Activated B cell treated with CpG ODN at 0.5 μM for 24 hours (primary cell): ENCODE data around the gene TRIM15. TPM values are rescaled to one million over a fixed set of nuclear protein-coding genes. Genes with fewer than 3 reads are reported as not detected.
"Not testable (repeated sequence)": the region's sequence is repeated elsewhere in the genome, so short reads cannot be mapped to it uniquely, and the experiment has no call there.

ENCODE experiments used
- ATAC-seq: fragments of 200-7000 bp; cut with Tn5 transposase; one replicate; pipeline ENCODE4 v1.10.0; 2021; ENCODE audit warnings: low read depth, mild to moderate bottlenecking, moderate library complexity
- CTCF ChIA-PET: fragments of 350-600 bp; sonication (Branson Sonifier 250); formaldehyde crosslinking; loops from one replicate; lab custom pipeline; 2021; ENCODE audit warnings: antibody characterized with exemption; lab: Charles Lee
- POLR2A ChIA-PET: fragments of 350-600 bp; sonication (Branson Sonifier 250); formaldehyde crosslinking; loops from one replicate; lab custom pipeline; 2021; ENCODE audit warnings: antibody characterized with exemption; lab: Charles Lee
- DNase-seq: peaks from one replicate; pipeline ENCODE4 v3.0.0; 2022
- H3K27ac Mint-ChIP-seq: one replicate; pipeline ENCODE4 v1.8.0; 2020; ENCODE audit warnings: mixed read lengths
- H3K27me3 Mint-ChIP-seq: one replicate; pipeline ENCODE4 v1.8.0; 2021; ENCODE audit warnings: mixed read lengths
- H3K36me3 Mint-ChIP-seq: one replicate; pipeline ENCODE4 v1.8.0; 2021; ENCODE audit warnings: low read depth, mixed read lengths
- H3K4me1 Mint-ChIP-seq: one replicate; pipeline ENCODE4 v1.8.0; 2021; ENCODE audit warnings: mixed read lengths
- H3K4me3 Mint-ChIP-seq: one replicate; pipeline ENCODE4 v1.8.0; 2020; ENCODE audit warnings: mild to moderate bottlenecking, mixed read lengths
- H3K9me3 Mint-ChIP-seq: one replicate; pipeline ENCODE4 v1.8.0; 2020; ENCODE audit warnings: mixed read lengths
- CTCF ChIP-seq: fragments of 200-600 bp; IDR thresholded peaks from one replicate; pipeline ENCODE4 v1.8.0; 2022; ENCODE audit warnings: antibody characterized with exemption, mild to moderate bottlenecking
- intact Hi-C: fragments of 100-400 bp; cut with micrococcal nuclease; formaldehyde crosslinking; loops from one replicate; pipeline ENCODE4 v1.15.1; 2024
- total RNA-seq: library from RNA; stranded (reverse); gene quantifications from 2 replicates; pipeline ENCODE4 v1.2.3, GENCODE V29; 2022

The TRIM15 gene
- total RNA-seq, 1 donor from 2014 or later, result not detected

GRCh38 chr6:30136570-30137286 is 26.6 kb upstream of the TRIM15 start:
- H3K4me1 Mint-ChIP-seq, result no peaks in the 10 kb centered on the region
- H3K27me3 Mint-ChIP-seq, result peaks cover 42% of the 10 kb centered on the region
- intact Hi-C loops, result no loop called here
- no peak for DNase-seq
- POLR2A ChIA-PET, result interaction anchor here (0.5 kb wide), 1 partner anchor 722 kb away, joined by 5 read pairs; no protein-coding TSS in a partner anchor
- no peaks in the 10 kb centered on the region for H3K9me3 Mint-ChIP-seq
- no peak overlapping the region for H3K27ac Mint-ChIP-seq
- ATAC-seq, result no peak
- H3K36me3 Mint-ChIP-seq, result no peaks in the 10 kb centered on the region
- no peak overlapping the region for H3K4me3 Mint-ChIP-seq
- CTCF ChIA-PET, result no interaction called here
- TF ChIP-seq CTCF, result no peak

DNA sequence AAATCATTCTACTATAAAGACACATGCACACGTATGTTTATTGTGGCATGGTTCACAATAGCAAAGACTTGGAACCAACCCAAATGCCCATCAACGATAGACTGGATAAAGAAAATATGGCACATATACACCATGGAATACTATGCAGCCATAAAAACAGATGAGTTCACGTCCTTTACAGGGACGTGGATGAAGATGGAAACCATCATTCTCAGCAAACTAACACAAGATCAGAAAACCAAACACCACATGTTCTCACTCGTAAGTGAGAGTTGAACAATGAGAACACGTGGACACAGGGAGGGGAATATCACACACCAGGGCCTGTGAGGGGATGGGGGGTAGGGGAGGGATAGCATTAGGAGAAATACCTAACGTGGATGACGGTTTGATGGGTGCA is 23.1 kb upstream of the TRIM15 start:
- H3K27ac Mint-ChIP-seq, H3K4me1 Mint-ChIP-seq, POLR2A ChIA-PET, intact Hi-C loops, ATAC-seq, DNase-seq, H3K9me3 Mint-ChIP-seq, H3K36me3 Mint-ChIP-seq, CTCF ChIA-PET, H3K4me3 Mint-ChIP-seq: not testable (repeated sequence)
- peaks cover 47% of the 10 kb centered on the region for H3K27me3 Mint-ChIP-seq

DNA sequence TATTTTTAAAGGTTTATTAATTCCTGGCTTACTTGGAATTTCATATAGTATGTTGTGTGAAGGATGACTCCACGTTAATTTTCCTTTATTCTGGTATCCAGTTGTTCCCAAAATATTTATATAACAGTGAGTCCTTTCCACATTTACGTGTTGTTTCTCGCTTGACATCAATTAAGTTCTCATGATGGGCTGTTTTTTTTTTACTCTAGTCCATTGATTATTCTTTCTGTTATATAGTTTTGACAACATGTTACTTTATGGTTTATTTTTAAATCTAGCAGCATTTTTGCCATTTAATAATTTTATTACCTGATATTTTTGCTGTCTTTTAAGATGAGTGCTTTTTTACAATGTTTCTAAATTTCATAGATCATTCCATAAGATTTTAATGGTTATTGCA is 20.7 kb upstream of the TRIM15 start:
- DNase-seq (no peak), ATAC-seq (no peak)
- intact Hi-C loops, result no loop called here
- Mint-ChIP-seq H3K4me1 (no peaks in the 10 kb centered on the region), H3K36me3 (no peaks in the 10 kb centered on the region), H3K27me3 (peaks cover 53% of the 10 kb centered on the region), H3K27ac (no peak overlapping the region), H3K9me3 (no peaks in the 10 kb centered on the region), H3K4me3 (no peak overlapping the region)
- ChIA-PET POLR2A (no interaction called here), CTCF (interaction anchor here (1.1 kb wide), 1 partner anchor 39 kb away, joined by 3 read pairs; no protein-coding TSS in a partner anchor)
- no peak for TF ChIP-seq CTCF

- Mint-ChIP-seq H3K36me3 (no peaks in the 10 kb centered on the region), H3K9me3 (no peaks in the 10 kb centered on the region), H3K27ac (no peak overlapping the region), H3K4me3 (no peak overlapping the region), H3K4me1 (no peaks in the 10 kb centered on the region), H3K27me3 (peaks cover 56% of the 10 kb centered on the region)
- ATAC-seq, result no peak
- DNase-seq, result no peak
- no peak for TF ChIP-seq CTCF
- CTCF ChIA-PET, result interaction anchor here (1.1 kb wide), 1 partner anchor 40 kb away, joined by 3 read pairs; no protein-coding TSS in a partner anchor
- POLR2A ChIA-PET, result interaction anchor here (0.7 kb wide), 1 partner anchor 226 kb away, joined by 4 read pairs; no protein-coding TSS in a partner anchor
- intact Hi-C loops, result no loop called here
These were observed 19.6 kb upstream of the TRIM15 start for GRCh38 chr6:30143780-30144179.

DNA sequence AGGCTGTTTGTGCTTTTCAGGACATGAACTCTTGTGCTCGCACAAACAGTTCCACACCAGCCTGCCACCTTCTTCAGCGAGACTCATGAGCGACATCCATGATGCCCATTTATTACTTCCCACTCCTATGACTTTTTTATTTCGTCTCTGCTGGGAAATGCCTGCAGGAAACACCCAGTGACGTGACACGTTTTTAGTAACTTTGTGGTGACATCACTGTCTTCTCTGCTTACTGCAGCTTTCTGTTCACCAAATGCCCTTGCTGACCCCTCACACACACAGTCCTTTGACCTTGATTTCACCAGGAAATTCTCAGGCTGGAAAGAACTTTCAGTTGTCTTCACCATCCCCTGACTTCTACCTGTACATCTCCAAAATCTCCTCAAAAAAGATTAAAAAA is 18.5 kb upstream of the TRIM15 start:
- Mint-ChIP-seq H3K27ac (no peak overlapping the region), H3K4me1 (no peaks in the 10 kb centered on the region), H3K27me3 (peaks cover 55% of the 10 kb centered on the region), H3K4me3 (no peak overlapping the region), H3K36me3 (no peaks in the 10 kb centered on the region), H3K9me3 (no peaks in the 10 kb centered on the region)
- no peak for TF ChIP-seq CTCF
- ChIA-PET CTCF (no interaction called here), POLR2A (no interaction called here)
- no peak for DNase-seq
- no peak for ATAC-seq
- intact Hi-C loops, result no loop called here
